Hematopoietic multipotent progenitor cell treated with erythropoietin and hydrocortisone succinate and interleukin-3 and kit ligand, for 6 days (in vitro differentiated cells): ENCODE measurements around the gene XRCC3.

Source experiments
- DNase-seq: peaks from one replicate; pipeline ENCODE4 v3.0.0-alpha.2; 2015

Gene XRCC3

DNA sequence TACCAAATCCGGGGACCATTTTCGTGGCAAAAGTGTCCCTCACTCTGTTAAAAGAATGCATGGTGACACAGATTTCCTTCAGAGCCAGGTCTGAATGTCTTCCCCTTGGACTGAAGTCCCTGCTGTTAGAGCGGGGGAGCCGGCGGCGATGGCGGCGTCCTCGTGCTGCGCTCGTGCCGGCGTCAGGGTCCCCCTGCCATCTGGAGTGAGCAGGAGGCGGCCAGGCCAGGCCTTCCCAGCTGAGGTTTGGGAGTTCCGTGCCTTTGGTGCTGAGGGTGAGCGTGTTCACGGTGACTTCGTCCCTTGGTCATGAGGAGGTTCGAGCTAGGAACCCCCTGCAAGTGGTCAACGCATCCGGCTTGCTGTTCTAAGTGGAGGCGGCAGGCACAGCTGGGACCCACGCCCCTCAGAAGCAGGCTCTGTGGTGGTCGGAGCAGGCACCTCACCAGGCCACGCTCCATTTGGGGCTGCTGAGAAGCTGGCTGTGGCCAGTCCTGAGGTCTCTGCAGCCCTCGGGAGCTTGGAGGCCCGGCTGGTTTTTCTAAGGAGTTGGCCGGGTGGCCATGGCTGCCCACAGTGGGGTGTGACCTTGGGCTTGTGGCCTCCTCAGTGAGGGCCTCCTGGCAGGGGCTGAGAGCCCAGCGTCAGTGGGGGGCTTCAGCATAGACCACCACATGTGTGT, 9.9 kb upstream of the XRCC3 start:
- no peak for DNase-seq

- DNase-seq = peak; percentile 97
Measured at GRCh38 chr14:103724116-103724515, 8.9 kb upstream of the XRCC3 start.

GRCh38 chr14:103723748-103724081, 8.5 kb upstream of the XRCC3 start:
- DNase-seq = no peak

GRCh38 chr14:103721334-103722120, 6.3 kb upstream of the XRCC3 start:
- no peak for DNase-seq

DNA sequence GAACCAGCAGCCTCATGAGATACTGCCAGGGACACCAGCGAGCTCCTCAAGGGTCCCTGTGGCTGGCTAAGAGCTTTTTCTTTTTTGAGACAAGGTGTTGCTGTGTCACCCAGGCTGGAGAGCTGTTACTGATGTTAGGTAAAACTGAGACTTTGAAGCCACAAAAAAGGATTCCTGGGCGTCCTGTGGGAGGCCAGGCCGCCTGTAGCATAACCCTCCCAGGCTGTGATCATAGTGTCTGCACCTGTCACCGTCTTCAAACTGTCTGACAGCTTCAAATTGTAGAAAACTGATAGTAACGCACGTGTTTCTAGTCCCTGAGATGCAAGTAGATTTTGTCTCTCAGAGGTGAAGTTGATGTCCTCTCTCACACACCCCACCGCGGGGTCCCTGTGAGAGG, 4.5 kb upstream of the XRCC3 start:
- DNase-seq = no peak

GRCh38 chr14:103718572-103718971, 3.3 kb upstream of the XRCC3 start:
- no peak for DNase-seq

- no peak for DNase-seq
Measured at GRCh38 chr14:103716899-103717411, 1.7 kb upstream of the XRCC3 start.

GRCh38 chr14:103716091-103716801, 995 bp upstream of the XRCC3 start:
- peak; percentile 51 for DNase-seq

GRCh38 chr14:103714063-103714724, 1.1 kb downstream of the XRCC3 start:
- DNase-seq = no peak

- peak; percentile 42 for DNase-seq
Measured at GRCh38 chr14:103713304-103714062, 1.8 kb downstream of the XRCC3 start.

- no peak for DNase-seq
Measured at GRCh38 chr14:103712633-103713247, 2.5 kb downstream of the XRCC3 start.

DNA sequence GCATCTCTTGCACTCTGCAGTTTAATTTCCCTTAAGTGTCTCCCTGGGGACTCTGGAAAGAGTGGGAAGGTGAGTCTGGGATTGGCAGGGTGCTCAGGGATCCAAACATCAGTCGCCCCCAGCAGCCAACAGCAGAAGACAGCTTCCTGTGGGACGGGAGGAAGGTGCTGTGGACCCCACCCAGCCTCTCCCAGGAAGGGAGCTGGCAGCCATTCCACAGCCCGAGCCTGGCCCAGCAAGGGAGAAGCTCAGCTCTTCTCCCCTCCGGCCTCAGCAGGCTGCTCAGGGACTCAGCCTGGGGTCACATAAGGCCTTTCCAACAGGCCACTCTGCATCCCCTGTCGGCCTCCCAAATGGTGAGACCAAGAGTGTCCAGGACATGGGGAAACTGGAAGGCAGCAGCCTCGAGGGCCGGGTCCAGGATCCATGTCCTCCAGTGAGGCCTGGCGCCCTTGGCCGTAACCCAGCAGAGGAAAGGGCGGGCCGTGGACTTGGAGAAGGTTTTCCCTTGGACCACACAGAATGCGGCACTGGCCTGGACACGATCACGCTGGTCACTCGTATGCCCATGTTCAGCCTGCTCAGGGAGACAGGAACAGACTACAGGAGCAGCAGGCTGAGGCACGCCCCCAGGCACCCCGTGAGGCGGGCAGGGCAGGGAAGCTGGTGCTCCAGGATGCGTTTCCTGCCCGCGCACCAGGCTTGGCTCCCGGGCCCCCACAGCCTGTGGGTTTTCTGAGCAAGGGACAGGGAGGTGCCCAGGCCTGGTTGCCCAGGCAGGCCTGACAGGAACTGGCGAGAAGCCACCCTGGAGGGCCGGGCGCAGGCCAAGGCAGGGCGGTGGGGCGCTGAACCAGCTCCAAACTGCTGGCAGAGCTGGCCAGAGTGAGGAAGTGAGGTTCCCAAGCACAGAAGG, 3.5 kb downstream of the XRCC3 start:
- DNase-seq = no peak

DNA sequence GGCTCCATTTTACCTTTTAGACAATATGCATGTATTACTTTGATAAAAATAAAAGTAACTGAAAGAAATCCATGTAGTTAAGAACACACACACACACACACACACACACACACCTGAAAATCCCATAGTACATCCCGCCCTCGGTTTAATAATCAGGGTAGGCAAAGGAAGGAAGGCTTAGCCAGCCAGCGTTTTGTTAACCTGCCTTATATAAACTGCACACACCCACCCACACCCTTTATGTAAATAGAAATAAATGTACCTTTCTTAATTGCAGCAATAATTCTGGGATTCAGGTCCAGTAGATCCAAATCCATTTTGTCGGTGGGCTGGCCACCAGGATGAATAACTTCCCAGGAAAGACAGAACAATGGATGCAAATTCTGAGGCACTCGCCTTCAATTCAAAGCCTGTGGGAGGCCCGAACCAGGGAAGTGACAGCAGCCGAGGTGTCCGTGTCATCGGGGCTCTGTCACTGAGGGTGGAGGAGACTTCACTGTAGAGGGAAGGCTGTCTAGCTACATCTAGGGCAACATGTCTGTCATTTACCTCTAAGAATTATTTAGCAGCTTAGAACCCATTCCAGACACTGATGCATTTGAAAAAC, 4.4 kb downstream of the XRCC3 start:
- DNase-seq = no peak

GRCh38 chr14:103709814-103710213, 5.4 kb downstream of the XRCC3 start:
- DNase-seq = no peak

DNA sequence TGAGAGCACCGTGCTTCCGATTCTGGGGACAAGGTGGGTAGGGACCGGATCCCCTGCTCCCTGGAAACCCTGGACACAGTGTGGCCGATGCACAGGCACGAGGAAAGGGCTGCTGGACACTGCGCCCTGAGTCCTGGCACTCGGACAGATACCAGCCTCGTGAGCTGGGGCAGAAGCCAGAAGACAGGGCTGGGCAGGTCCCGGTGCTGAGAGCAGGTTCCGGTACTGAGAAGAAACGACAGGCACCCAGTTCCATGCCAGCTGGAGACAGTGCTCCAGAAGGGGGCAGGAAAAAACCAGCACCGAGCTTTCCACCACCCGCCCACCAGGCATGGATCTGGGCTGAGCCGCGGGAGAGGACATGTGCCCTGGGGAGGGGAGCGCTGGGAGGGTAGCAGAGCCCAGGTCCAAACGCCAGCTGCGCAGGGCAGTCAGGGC, 6.5 kb downstream of the XRCC3 start:
- no peak for DNase-seq

DNA sequence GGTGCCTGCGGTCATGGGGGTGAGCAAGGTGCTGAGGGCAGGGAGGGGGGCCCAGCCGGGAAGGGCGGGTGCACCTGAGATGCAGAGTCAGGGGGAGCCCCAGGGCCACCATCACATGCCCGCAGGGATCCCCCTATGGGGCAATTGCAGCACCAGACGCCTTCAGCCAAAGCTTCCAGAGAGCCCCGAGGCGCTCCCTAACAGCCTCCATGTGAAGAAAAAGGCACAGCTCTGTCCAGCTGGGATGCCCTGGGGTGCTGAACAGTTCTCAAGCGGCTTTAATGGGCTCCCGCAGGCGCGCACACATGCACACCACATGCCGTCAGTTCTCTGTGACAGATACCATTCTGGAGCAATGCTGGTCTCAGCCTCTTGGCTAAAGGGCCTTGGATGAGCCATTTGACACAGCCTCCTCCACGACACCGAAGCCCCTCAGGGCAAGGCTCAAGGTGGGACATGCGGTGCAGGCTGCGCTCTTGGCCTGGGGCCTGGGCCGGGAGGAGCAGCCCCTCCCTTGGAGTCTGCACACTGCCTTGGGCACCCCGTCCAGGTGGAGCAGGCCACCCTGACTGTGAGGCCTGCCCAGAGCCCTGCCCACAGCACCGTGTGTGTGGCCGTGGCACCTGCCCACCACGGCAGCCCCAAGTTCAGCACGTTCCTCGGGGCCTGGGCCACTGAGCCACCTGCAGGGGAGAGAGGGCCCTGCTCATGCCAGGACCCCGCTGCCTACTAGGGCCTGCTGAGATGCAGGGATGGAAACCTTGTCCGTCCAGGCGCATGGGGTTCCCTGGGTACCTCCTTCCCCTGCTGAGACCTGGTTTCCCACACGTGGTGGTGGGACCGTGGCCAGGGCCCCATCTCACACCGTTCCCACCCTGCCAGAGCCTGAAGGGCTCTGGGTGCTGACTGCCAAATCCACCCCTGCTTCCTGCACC, 7.7 kb downstream of the XRCC3 start:
- DNase-seq = no peak

GRCh38 chr14:103706551-103707328, 8.5 kb downstream of the XRCC3 start:
- no peak for DNase-seq
